ENCODE results near the gene KCTD10. TPM values are rescaled to one million over a fixed set of nuclear protein-coding genes. Genes with fewer than 3 reads are reported as not detected.

KCTD10 gene
- total RNA-seq, 1 donor from 2014 or later, result 51.1 TPM

- no peak overlapping the region for H3K4me3 Mint-ChIP-seq (ENCODE audit: low read depth)
- no peaks in the 10 kb centered on the region for H3K27me3 Mint-ChIP-seq
- peaks cover 34% of the 10 kb centered on the region for H3K36me3 Mint-ChIP-seq (ENCODE audit: insufficient read depth)
- no peaks in the 10 kb centered on the region for H3K4me1 Mint-ChIP-seq (ENCODE audit: low read depth)
- TF ChIP-seq, protein P1, sequence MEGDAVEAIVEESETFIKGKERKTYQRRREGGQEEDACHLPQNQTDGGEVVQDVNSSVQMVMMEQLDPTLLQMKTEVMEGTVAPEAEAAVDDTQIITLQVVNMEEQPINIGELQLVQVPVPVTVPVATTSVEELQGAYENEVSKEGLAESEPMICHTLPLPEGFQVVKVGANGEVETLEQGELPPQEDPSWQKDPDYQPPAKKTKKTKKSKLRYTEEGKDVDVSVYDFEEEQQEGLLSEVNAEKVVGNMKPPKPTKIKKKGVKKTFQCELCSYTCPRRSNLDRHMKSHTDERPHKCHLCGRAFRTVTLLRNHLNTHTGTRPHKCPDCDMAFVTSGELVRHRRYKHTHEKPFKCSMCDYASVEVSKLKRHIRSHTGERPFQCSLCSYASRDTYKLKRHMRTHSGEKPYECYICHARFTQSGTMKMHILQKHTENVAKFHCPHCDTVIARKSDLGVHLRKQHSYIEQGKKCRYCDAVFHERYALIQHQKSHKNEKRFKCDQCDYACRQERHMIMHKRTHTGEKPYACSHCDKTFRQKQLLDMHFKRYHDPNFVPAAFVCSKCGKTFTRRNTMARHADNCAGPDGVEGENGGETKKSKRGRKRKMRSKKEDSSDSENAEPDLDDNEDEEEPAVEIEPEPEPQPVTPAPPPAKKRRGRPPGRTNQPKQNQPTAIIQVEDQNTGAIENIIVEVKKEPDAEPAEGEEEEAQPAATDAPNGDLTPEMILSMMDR (IDR thresholded peaks at IDR 0.05; ENCODE audit: unreplicated experiment), result no peak
- DNase-seq (ENCODE audit: low spot score, unreplicated experiment), result no peak
- no peak overlapping the region for H3K27ac Mint-ChIP-seq
- peaks cover 12% of the 10 kb centered on the region for H3K9me3 Mint-ChIP-seq (ENCODE audit: low read depth)
These were observed 17.9 kb upstream of the KCTD10 start for GRCh38 chr12:109495012-109495411.

DNA sequence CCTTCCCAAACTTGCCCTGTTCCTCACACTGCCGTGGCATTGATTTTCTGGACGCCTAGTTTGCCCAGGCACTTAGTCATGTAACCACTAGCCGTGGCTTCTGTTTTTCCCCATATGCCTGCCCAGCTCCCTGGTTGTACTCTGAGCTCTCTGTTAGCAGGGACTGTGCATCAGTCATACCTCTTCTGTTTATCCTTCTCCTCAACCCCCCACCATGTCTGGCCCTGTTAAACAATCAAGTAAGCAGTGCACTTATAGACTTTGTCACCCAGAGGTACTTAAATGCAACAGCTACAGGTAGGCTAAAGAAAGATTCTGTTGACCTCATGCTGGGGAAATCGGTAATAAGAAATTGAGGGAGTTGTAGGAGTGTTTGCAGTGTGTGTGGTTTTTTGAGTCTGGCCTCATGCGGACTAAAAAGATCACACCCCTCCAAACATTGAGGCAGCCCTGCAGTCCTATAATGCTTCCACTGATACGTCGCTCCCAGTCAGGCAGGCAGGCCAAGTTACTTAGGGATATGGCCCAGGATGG, 17.3 kb upstream of the KCTD10 start:
- H3K4me1 Mint-ChIP-seq (ENCODE audit: low read depth), result no peaks in the 10 kb centered on the region
- peaks cover 34% of the 10 kb centered on the region for H3K36me3 Mint-ChIP-seq (ENCODE audit: insufficient read depth)
- no peak overlapping the region for H3K4me3 Mint-ChIP-seq (ENCODE audit: low read depth)
- H3K27me3 Mint-ChIP-seq, result no peaks in the 10 kb centered on the region
- peaks cover 12% of the 10 kb centered on the region for H3K9me3 Mint-ChIP-seq (ENCODE audit: low read depth)
- H3K27ac Mint-ChIP-seq, result no peak overlapping the region
- DNase-seq (ENCODE audit: low spot score, unreplicated experiment), result no peak
- TF ChIP-seq, protein P1 (IDR thresholded peaks at IDR 0.05; ENCODE audit: unreplicated experiment), result no peak

GRCh38 chr12:109493938-109494337, 16.8 kb upstream of the KCTD10 start:
- H3K36me3 Mint-ChIP-seq (ENCODE audit: insufficient read depth), result peaks cover 36% of the 10 kb centered on the region
- H3K27me3 Mint-ChIP-seq, result no peaks in the 10 kb centered on the region
- H3K9me3 Mint-ChIP-seq (ENCODE audit: low read depth), result peaks cover 12% of the 10 kb centered on the region
- TF ChIP-seq, protein P1 (IDR thresholded peaks at IDR 0.05; ENCODE audit: unreplicated experiment), result no peak
- no peak overlapping the region for H3K27ac Mint-ChIP-seq
- DNase-seq (ENCODE audit: low spot score, unreplicated experiment), result no peak
- no peak overlapping the region for H3K4me3 Mint-ChIP-seq (ENCODE audit: low read depth)
- no peaks in the 10 kb centered on the region for H3K4me1 Mint-ChIP-seq (ENCODE audit: low read depth)

GRCh38 chr12:109493090-109493489, 16.0 kb upstream of the KCTD10 start:
- Mint-ChIP-seq H3K27me3 (no peaks in the 10 kb centered on the region), H3K27ac (no peak overlapping the region), H3K4me3 (ENCODE audit: low read depth) (no peak overlapping the region), H3K9me3 (ENCODE audit: low read depth) (peaks cover 12% of the 10 kb centered on the region), H3K4me1 (ENCODE audit: low read depth) (no peaks in the 10 kb centered on the region), H3K36me3 (ENCODE audit: insufficient read depth) (peaks cover 36% of the 10 kb centered on the region)
- TF ChIP-seq, protein P1 (IDR thresholded peaks at IDR 0.05; ENCODE audit: unreplicated experiment), result no peak
- DNase-seq (ENCODE audit: low spot score, unreplicated experiment), result no peak

GRCh38 chr12:109492371-109492770, 15.3 kb upstream of the KCTD10 start:
- no peak for DNase-seq (ENCODE audit: low spot score, unreplicated experiment)
- Mint-ChIP-seq H3K27ac (no peak overlapping the region), H3K9me3 (ENCODE audit: low read depth) (peaks cover 12% of the 10 kb centered on the region), H3K4me3 (ENCODE audit: low read depth) (no peak overlapping the region), H3K4me1 (ENCODE audit: low read depth) (no peaks in the 10 kb centered on the region), H3K27me3 (no peaks in the 10 kb centered on the region), H3K36me3 (ENCODE audit: insufficient read depth) (peaks cover 33% of the 10 kb centered on the region)
- TF ChIP-seq, protein P1 (IDR thresholded peaks at IDR 0.05; ENCODE audit: unreplicated experiment), result no peak
